ENCODE results near the gene LRRC72. TPM values are rescaled to one million over a fixed set of nuclear protein-coding genes. Genes with fewer than 3 reads are reported as not detected.

Gene LRRC72
- total RNA-seq, 1 donor from 2014 or later: not detected

DNA sequence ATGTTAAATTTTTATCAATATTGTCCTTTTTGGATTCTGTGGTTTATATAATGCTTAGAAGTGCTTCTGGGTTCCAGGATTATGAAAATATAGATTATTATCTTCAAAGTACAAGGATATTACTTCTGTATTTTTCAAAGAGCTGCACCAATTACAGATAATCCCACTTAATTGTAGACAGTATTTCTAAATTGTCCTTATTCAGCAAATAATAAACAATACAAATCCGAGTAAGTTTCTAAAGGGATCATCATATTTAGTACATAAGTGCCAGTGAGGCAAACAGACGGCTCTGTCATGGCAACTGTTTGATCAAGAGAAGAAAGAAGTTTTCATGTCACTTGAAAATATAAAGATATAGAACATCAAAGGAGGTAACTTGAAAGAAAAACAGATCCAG is 99.8 kb downstream of the LRRC72 start:
- DNase-seq (ENCODE audit: low read depth): no peak

- peak; percentile 43 for DNase-seq (ENCODE audit: low read depth)
Measured at GRCh38 chr7:16627236-16627635, 100.6 kb downstream of the LRRC72 start.

GRCh38 chr7:16630654-16631053 is 104.0 kb downstream of the LRRC72 start:
- no peak for DNase-seq (ENCODE audit: low read depth)

Other genes starting within 250 kb of the LRRC72 start
- 4.5 and 6.7 TPM in 2 replicates for gene CRPPA, start 105.3 kb upstream of the LRRC72 start, total RNA-seq
- 11.4 TPM in 1 of 2 replicates, not detected in the other for gene SOSTDC1, start 61.1 kb upstream of the LRRC72 start, total RNA-seq
- 35.4 and 52.0 TPM in 2 replicates for gene ANKMY2, start 118.9 kb downstream of the LRRC72 start, total RNA-seq
- gene BZW2, start 119.4 kb downstream of the LRRC72 start, total RNA-seq: 93.6 and 144 TPM in 2 replicates
- gene TSPAN13, start 226.9 kb downstream of the LRRC72 start, total RNA-seq: 52.6 and 89.1 TPM in 2 replicates

Data from renal cortical epithelial cell (primary cell).